Hematopoietic multipotent progenitor cell treated with erythropoietin and hydrocortisone succinate and interleukin-3 and kit ligand, for 6 days (in vitro differentiated cells): ENCODE measurements around the gene ZC3H7B.

Source experiments
- DNase-seq: peaks from one replicate; pipeline ENCODE4 v3.0.0-alpha.2; 2015

Gene ZC3H7B

GRCh38 chr22:41330169-41330568 is 28.8 kb downstream of the ZC3H7B start:
- DNase-seq: no peak

- no peak for DNase-seq
Measured at GRCh38 chr22:41332217-41332939, 31.1 kb downstream of the ZC3H7B start.

DNA sequence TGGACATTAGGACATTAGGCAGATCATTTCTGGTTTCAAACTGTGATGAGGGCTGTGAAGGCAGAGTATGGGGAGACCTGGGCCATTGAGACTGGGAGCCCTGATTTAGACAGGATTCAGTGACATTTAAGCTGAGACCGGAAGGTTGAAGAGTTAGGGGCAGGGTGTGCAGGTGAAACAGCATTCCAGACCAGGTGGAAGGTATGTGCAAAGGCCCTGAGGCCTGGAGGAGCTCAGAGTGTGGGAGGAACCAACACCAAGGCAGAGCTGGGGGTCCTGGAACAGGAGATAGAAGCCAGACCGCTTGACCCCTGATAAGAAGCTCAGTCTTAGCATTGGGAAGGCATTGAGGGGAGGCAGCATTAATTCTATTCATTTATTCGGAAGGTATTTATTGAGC is 32.5 kb downstream of the ZC3H7B start:
- DNase-seq: no peak

GRCh38 chr22:41334215-41334614 is 32.9 kb downstream of the ZC3H7B start:
- DNase-seq: no peak

GRCh38 chr22:41334951-41335635 is 33.8 kb downstream of the ZC3H7B start:
- DNase-seq: no peak

DNA sequence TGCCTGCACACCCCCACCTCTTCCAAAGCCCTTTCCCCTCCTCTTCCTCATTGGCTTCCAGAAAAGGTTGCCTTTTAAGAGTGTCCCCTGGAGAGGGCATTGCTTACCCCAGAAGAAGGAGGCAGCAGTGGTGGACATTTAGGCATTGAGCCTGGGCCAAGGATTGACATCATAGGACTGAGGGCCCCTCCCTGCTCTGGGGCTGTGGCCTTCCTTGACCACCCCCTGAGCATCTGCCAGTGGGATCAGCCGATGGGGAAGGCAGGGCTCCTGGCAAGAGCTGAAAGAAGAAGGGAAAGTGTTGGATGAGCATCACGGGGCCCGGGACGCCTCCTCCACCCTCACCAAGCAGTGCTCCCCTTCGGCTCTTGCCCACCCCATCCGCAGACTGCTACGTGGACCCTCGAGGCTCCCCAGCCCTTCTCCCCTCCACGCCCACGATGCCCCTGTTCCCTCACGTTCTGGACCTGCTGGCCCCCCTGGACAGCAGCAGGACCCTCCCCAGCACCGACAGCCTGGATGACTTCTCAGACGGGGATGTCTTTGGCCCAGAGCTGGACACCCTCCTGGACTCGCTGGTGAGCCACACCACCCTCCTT is 37.4 kb downstream of the ZC3H7B start:
- DNase-seq: no peak

DNA sequence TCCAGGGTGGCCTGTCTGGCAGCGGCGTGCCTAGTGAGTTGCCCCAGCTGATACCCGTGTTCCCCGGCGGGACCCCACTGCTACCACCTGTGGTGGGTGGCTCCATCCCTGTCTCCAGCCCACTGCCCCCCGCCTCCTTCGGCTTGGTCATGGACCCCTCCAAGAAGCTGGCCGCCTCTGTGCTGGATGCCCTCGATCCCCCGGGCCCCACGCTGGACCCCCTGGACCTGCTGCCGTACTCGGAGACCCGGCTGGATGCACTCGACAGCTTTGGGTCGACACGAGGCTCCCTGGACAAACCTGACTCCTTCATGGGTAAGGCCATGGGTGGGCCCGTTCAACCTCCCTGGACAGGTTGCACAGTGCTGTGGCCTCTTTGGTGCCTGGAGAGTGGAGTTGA is 38.5 kb downstream of the ZC3H7B start:
- DNase-seq: no peak

- DNase-seq: no peak
Measured at GRCh38 chr22:41340357-41340756, 39.0 kb downstream of the ZC3H7B start.

DNA sequence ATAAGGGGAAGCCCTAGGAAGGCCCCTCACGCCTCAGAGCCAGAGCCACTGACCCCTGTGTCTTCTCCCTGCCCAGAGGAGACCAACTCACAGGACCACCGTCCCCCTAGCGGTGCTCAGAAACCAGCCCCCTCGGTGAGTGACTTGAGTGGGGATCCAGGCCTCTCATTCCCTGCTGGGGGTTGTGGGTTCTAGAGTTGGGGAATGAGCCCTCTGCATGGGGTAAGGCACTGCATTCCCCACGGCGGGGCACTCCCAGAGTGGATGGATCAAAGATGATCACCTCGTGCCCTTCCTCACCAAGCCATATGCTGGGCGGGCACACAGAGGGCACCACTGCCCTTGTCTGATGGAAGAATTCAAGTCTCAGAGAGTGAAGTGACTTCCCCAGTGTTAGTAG is 39.7 kb downstream of the ZC3H7B start:
- DNase-seq: no peak

- DNase-seq: no peak
Measured at GRCh38 chr22:41341990-41342389, 40.7 kb downstream of the ZC3H7B start.

GRCh38 chr22:41343300-41343699 is 42.0 kb downstream of the ZC3H7B start:
- no peak for DNase-seq

DNA sequence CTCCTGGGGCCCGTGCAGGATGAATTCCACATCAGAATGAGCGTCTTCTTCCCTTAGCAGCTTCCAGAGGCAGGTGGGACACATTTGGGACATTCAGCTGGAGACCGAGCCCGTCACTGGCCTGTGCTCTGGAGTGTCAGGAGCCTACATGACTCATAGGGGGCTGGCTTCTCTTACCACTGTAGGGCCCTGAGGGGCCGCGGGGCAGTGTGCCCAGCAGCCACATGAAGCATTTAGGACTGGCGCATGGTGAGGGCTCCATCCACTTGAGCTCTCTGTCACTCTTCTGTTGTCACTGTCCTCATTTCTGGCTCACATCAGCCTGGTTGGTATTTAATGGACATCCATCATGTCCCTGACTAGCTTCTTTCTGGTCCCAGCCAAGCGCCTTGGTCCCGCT is 42.4 kb downstream of the ZC3H7B start:
- no peak for DNase-seq

GRCh38 chr22:41344189-41344788 is 43.0 kb downstream of the ZC3H7B start:
- DNase-seq: no peak

- DNase-seq: no peak
Measured at GRCh38 chr22:41345807-41346335, 44.5 kb downstream of the ZC3H7B start.

GRCh38 chr22:41347066-41347859 is 45.9 kb downstream of the ZC3H7B start:
- DNase-seq: no peak

- no peak for DNase-seq
Measured at GRCh38 chr22:41348964-41349484, 47.7 kb downstream of the ZC3H7B start.

GRCh38 chr22:41350087-41350486 is 48.8 kb downstream of the ZC3H7B start:
- peak; percentile 39 for DNase-seq

GRCh38 chr22:41351011-41351410 is 49.7 kb downstream of the ZC3H7B start:
- DNase-seq: no peak

GRCh38 chr22:41352058-41352457 is 50.7 kb downstream of the ZC3H7B start:
- no peak for DNase-seq

GRCh38 chr22:41353862-41354575 is 52.7 kb downstream of the ZC3H7B start:
- DNase-seq: no peak

DNA sequence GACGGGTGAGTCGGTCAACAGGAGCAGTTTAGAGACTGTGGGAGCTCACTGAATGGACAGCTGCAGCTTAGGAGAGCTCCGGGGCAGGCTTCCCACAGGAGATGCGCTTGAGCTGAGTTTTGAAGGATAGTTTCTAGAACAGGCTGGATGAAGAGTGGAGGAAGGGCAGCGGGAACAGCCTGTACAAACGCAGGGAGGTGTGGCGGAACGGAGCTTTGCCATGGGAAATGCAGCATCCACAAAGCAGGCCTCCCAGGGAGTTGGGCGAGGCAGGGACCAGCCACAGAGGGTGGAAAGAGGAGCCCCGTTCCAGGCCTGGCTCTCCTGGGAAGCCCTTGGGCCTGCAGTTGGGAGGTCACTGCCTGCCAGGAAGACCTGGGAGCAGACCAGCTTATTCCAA is 53.7 kb downstream of the ZC3H7B start:
- DNase-seq: no peak

DNA sequence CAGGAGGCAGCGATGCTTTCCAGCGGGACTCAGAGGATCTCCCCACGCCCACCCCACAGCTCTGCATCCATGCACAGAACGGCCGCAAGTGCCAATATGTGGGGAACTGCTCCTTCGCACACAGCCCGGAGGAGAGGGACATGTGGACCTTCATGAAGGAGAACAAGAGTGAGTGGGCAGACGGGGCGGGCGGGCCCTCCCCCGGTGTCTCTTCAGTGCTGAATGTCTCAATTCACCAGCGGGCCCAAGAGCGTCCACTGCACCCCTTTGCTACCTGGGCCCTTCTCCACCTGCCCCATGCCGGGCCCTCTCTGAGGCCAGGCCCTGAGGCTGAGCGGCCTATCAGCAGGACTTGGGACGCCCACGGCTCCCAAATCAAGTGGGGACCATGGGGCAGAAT is 54.6 kb downstream of the ZC3H7B start:
- no peak for DNase-seq
